ENCODE measurements around the gene SLC2A1.

- TF ChIP-seq, protein P1, sequence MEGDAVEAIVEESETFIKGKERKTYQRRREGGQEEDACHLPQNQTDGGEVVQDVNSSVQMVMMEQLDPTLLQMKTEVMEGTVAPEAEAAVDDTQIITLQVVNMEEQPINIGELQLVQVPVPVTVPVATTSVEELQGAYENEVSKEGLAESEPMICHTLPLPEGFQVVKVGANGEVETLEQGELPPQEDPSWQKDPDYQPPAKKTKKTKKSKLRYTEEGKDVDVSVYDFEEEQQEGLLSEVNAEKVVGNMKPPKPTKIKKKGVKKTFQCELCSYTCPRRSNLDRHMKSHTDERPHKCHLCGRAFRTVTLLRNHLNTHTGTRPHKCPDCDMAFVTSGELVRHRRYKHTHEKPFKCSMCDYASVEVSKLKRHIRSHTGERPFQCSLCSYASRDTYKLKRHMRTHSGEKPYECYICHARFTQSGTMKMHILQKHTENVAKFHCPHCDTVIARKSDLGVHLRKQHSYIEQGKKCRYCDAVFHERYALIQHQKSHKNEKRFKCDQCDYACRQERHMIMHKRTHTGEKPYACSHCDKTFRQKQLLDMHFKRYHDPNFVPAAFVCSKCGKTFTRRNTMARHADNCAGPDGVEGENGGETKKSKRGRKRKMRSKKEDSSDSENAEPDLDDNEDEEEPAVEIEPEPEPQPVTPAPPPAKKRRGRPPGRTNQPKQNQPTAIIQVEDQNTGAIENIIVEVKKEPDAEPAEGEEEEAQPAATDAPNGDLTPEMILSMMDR (IDR thresholded peaks at IDR 0.05): no peak
- no peak for TF ChIP-seq POLR2A (IDR thresholded peaks at IDR 0.05)
These were observed 16.2 kb upstream of the SLC2A1 start for GRCh38 chr1:42974767-42975437.
